Effector memory CD4-positive, alpha-beta T cell (primary cell): ENCODE results near the gene NRCAM.

Experiments
- DNase-seq, 3 donors: peaks; one replicate each; pipeline ENCODE4 v3.0.0-alpha.2; 2020
- H3K27ac ChIP-seq: 2 replicates; pipeline ENCODE4 v1.7.0; 2013; ENCODE audit warnings: mild to moderate bottlenecking, low read length, moderate library complexity; ENCODE audit not compliant: insufficient read depth, poor library complexity, severe bottlenecking
- H3K27me3 ChIP-seq: replicated peaks from 2 replicates; pipeline ENCODE4 v1.7.0; 2013; ENCODE audit warnings: mild to moderate bottlenecking, low read length; ENCODE audit not compliant: insufficient read depth, control insufficient read depth, poor library complexity, severe bottlenecking
- H3K36me3 ChIP-seq: 2 replicates; pipeline ENCODE4 v1.7.0; 2013; ENCODE audit warnings: mild to moderate bottlenecking, low read length, moderate library complexity; ENCODE audit not compliant: control insufficient read depth, insufficient read depth
- H3K4me1 ChIP-seq: 2 replicates; pipeline ENCODE4 v1.7.0; 2013; ENCODE audit warnings: low read length, mild to moderate bottlenecking; ENCODE audit not compliant: control insufficient read depth, insufficient read depth, poor library complexity, severe bottlenecking
- H3K4me3 ChIP-seq: 2 replicates; pipeline ENCODE4 v1.7.0; 2013; ENCODE audit warnings: low read length, low read depth, mild to moderate bottlenecking; ENCODE audit not compliant: insufficient read depth, poor library complexity, severe bottlenecking
- H3K9me3 ChIP-seq: 2 replicates; pipeline ENCODE4 v1.7.0; 2013; ENCODE audit warnings: mild to moderate bottlenecking, low read length, moderate library complexity; ENCODE audit not compliant: control insufficient read depth

Gene NRCAM

DNA sequence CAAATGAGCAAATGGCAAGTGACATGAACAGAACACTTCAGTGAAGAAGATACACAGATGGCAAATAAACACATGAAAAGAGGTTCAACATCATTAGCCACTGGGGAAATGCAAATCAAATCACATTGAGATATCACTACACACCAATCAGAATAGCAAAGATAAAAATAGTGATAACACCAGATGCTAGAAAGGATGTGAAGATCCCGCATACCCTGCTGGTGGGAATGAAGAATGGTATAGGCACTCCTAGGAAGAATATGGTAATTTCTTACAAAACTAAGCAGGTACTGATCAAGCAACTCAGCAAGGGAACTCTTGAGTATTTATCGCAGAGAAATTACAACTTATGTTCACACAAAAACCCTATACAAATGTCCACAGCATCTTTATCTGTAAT is 337.3 kb downstream of the NRCAM start:
- no peaks in the 10 kb centered on the region for H3K36me3 ChIP-seq
- no peak overlapping the region for H3K27ac ChIP-seq
- H3K9me3 ChIP-seq, result no peaks in the 10 kb centered on the region
- no peak for DNase-seq
- H3K4me1 ChIP-seq, result no peaks in the 10 kb centered on the region
- no peak overlapping the region for H3K4me3 ChIP-seq
- no peaks in the 10 kb centered on the region for H3K27me3 ChIP-seq

DNA sequence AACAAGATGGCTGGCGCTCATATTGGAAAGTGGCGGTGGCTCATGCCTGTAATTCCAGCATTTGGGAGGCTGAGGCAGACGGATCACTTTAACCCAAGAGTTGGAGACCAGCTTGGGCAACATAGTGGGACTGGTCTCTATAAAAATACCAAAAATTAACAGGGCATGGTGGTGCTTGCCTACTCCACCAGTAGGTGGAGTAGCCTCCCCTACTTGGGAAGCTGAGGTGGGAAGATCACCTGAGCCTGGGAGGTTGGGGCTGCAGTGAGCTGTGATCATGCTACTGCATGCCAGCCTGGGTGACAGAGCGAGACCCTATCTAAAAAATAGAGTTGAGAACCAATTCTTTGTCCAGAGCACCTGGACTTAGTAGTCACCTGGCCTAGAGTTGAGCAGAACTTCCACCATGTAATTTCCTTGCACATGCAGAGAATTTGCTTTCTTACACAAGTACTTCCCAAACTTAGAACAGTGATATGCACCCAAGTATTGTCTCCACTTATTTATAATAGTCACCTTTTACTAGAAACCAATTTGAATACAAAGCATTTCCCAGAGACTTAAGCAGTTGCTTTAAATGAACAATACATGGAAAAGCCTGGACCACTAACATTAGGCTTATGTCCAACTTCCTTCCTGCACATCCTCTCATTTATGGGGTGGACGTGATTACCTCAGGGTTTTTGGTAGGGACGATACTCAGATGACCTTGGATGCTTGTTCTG is 342.0 kb downstream of the NRCAM start:
- H3K9me3 ChIP-seq, result no peaks in the 10 kb centered on the region
- H3K4me1 ChIP-seq, result no peaks in the 10 kb centered on the region
- no peak for DNase-seq
- H3K4me3 ChIP-seq, result no peak overlapping the region
- no peaks in the 10 kb centered on the region for H3K27me3 ChIP-seq
- H3K27ac ChIP-seq, result no peak overlapping the region
- no peaks in the 10 kb centered on the region for H3K36me3 ChIP-seq

DNA sequence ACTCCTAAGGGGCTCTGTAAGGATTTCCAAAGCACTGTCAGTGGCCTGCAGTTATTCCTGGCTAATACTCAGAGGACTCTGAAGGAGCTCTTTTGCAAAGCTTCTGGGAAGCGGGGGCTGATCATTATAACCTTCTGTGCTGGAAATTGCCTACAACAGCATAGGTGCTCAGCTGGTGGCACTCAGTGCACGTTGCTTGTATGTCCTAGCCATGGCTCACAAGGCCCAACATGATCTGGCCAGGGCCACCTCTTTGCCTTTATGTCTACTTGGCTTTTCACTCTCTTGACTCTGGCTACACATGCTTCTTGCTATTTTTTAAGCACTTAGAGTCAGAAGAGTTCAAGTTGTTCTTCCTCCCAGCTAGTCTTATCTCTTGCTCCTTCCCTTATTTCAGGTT is 343.6 kb downstream of the NRCAM start:
- DNase-seq, result no peak
- Histone ChIP-seq H3K4me3 (no peak overlapping the region), H3K36me3 (no peaks in the 10 kb centered on the region), H3K27ac (no peak overlapping the region), H3K9me3 (no peaks in the 10 kb centered on the region), H3K27me3 (no peaks in the 10 kb centered on the region), H3K4me1 (no peaks in the 10 kb centered on the region)

DNA sequence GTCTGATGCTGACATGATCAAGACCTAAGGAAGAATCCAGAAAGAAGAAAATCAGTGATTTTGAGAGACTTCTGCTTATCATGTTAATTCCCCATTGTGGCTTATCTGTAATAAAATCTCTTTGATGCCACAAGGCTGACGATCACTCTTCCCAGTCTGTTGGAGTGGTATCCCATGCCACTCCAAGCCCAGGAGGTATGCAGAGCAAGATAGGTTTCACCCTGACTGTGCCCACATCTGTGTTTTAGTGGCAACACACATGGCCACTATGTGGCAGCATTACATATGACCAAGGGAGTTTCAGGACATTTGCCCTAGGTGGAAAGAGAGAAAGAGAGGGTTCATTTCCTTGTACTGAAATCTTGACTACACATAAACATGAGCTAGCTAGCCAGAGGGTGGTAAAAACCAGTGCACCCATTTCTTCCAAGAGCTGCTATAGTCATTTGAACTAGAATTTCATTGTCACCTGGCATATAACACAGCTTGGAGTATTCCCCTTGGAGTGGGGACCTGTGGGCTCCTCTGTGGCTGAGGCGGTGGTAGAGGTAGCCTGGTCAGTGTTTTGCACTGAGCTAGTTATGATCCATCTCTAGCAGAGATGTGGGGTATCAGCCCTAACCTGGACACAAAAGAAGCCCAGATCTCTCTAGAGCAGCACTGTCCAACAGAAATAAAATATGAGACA is 346.9 kb downstream of the NRCAM start:
- no peak for DNase-seq
- Histone ChIP-seq H3K27ac (no peak overlapping the region), H3K4me1 (no peaks in the 10 kb centered on the region), H3K27me3 (no peaks in the 10 kb centered on the region), H3K36me3 (no peaks in the 10 kb centered on the region), H3K9me3 (no peaks in the 10 kb centered on the region), H3K4me3 (no peak overlapping the region)

DNA sequence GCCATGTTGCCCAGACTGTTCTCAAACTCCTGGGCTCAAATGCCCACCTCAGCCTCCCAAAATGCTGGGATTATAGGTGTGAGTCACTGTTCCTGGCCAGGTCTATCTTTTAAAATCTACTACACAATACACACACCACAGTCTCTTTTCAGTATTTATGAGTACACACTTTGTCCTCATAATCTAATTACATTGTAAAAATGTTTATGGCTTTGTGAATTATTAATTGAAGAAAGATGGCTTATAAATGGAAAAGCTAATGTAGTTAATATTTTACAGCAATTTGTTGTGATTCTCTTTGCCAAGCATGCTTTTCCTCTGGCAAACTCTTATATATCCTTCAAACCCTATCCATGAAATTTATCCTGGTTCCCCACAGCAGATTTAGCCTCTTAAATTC is 348.1 kb downstream of the NRCAM start:
- no peak for DNase-seq
- Histone ChIP-seq H3K4me1 (no peaks in the 10 kb centered on the region), H3K36me3 (no peaks in the 10 kb centered on the region), H3K9me3 (no peaks in the 10 kb centered on the region), H3K4me3 (no peak overlapping the region), H3K27me3 (no peaks in the 10 kb centered on the region), H3K27ac (no peak overlapping the region)

DNA sequence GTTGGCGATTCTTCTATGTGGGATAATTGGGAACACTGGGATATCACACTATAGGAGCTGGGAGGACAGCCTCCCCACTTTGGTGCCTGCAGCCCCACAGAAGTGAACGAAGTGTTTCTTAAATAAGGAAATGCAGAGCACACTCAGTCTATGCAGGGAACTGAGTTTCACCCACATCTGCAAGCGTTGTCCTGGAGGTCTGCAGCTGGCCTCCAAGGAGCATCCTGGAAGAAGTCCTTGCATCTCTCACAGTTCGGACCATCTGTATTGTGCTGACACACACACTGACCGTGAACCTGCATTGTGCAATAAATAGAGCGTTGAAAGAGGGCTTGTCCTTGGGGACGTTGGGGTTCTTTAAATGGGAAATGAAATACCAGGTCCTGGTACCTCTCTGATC is 351.9 kb downstream of the NRCAM start:
- Histone ChIP-seq H3K36me3 (no peaks in the 10 kb centered on the region), H3K4me1 (no peaks in the 10 kb centered on the region), H3K9me3 (no peaks in the 10 kb centered on the region), H3K27me3 (no peaks in the 10 kb centered on the region), H3K4me3 (no peak overlapping the region), H3K27ac (no peak overlapping the region)
- no peak for DNase-seq

DNA sequence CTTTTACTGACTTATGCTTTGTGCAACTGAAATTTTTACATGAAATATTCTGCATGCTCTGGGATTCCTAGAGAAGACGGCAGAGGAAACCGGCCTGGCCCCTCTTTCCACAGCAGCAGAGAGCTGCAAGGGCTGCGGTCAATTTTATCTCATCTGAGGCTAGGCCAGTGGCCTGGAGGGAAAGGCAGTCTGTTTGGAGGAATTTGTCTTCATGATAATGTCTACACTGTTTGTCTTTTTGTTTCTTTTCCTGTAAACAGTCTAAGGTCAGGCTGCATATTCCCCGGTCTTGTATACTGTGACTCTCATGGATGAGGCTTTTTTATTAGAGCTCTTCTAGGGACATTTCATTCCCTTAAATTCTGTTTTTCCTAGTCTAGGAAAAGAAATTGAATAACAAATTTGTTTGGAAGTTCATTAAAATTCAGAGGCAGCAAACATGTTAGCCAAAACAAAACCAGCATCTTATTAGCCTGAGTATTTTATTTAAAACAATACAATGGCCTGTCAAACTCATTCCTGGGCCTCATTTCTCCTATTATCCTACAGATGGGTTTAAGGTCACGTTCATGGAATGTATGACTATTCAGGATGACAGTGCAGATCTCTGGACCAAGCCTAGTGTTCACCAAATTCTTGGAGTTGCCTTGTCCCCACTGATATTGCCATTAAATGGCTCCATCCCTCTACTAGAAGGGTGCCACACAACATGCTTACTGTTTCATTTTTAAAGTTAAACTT is 352.5 kb downstream of the NRCAM start:
- Histone ChIP-seq H3K27ac (no peak overlapping the region), H3K4me1 (no peaks in the 10 kb centered on the region), H3K9me3 (no peaks in the 10 kb centered on the region), H3K4me3 (no peak overlapping the region), H3K36me3 (no peaks in the 10 kb centered on the region), H3K27me3 (no peaks in the 10 kb centered on the region)
- no peak for DNase-seq

DNA sequence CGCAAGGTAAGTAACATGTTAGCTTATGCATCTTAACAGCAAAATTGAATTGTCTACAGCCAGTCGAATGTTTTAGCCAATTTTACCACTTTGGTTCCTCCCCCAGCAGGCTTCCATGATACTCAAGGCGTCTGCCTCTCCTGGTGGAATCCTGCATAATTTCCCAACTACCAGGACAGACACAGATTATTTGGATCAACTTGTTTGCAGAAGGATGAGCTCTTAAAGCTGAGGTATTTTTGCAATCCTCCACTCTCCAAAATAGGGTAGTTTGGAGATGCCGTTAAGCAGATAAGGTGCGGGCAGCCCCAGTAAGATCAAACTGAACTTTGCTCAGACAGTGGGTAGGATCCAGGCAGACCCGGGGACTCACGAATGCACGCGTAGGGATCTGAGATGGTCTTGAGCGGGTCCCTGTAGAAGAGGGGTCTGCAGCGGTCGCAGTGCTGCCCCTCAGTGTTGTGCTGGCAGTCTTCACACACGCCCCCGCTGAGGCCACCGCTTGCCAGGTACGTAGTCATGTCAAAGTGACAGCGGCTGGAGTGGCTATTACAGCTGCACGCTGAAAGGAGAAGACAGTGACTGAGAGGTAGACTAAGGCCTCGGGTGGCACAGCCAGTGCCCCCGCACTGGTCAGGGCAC is 353.4 kb downstream of the NRCAM start:
- H3K36me3 ChIP-seq, result no peaks in the 10 kb centered on the region
- DNase-seq, result no peak
- H3K4me1 ChIP-seq, result no peaks in the 10 kb centered on the region
- no peaks in the 10 kb centered on the region for H3K9me3 ChIP-seq
- H3K27me3 ChIP-seq, result no peaks in the 10 kb centered on the region
- no peak overlapping the region for H3K27ac ChIP-seq
- no peak overlapping the region for H3K4me3 ChIP-seq

DNA sequence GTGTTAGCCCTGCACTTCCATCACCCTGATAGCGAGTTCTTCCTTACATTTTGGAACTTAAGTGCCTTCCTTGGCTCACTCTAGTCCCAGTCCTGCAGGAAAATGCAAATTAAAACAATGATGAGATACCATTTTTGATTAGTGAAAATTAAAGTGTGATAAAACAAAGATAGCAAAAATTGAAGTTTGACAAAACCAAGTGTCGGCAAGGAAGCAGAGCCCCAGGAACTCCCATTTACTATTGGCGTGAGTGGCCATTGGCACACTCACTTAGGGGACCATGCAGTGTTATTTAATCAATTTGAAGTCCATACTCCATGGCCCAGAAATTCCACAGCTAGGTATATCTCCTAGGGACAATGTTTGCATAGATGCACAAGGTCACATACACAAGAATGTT is 354.5 kb downstream of the NRCAM start:
- H3K27me3 ChIP-seq, result no peaks in the 10 kb centered on the region
- no peaks in the 10 kb centered on the region for H3K4me1 ChIP-seq
- no peak overlapping the region for H3K4me3 ChIP-seq
- no peak overlapping the region for H3K27ac ChIP-seq
- H3K9me3 ChIP-seq, result no peaks in the 10 kb centered on the region
- no peak for DNase-seq
- no peaks in the 10 kb centered on the region for H3K36me3 ChIP-seq

DNA sequence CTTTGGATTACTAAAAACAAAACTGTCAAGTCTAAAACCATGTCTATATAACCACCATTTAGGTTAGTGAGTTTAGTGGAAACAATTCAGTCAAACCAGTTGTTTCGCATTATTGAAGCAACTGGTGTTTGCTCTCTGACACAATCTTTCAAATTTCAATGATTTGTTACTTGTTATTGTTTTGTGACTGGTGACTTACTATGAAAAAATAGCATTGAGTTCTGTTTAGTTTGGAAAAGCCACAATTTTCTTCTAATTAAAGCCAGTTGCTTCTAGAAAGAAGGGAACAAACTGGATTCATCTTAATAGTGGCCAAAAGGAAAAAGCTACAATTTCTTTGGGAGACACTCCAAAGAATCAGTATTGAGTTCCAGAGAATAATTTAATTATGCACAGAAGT is 356.5 kb downstream of the NRCAM start:
- no peak for DNase-seq
- no peaks in the 10 kb centered on the region for H3K36me3 ChIP-seq

More for the DNA sequence above, 356.5 kb downstream of the NRCAM start:
- Histone ChIP-seq H3K4me3 (no peak overlapping the region), H3K4me1 (no peaks in the 10 kb centered on the region), H3K27ac (no peak overlapping the region), H3K9me3 (no peaks in the 10 kb centered on the region), H3K27me3 (no peaks in the 10 kb centered on the region)
